IgD-negative memory B cell (primary cell): ENCODE results near the gene DAAM2. TPM values are rescaled to one million over a fixed set of nuclear protein-coding genes. Genes with fewer than 3 reads are reported as not detected.

Experiments used
- H3K27ac Mint-ChIP-seq, 3 donors: one replicate each; pipeline ENCODE4 v1.8.0; 2020 to 2022; ENCODE audit warnings: mild to moderate bottlenecking in 3 of 3, mixed read lengths in 3 of 3, moderate library complexity in 1 of 3
- H3K27me3 Mint-ChIP-seq: one replicate; pipeline ENCODE4 v1.8.0; 2021; ENCODE audit warnings: mixed read lengths
- H3K36me3 Mint-ChIP-seq: one replicate; pipeline ENCODE4 v1.8.0; 2020; ENCODE audit warnings: mild to moderate bottlenecking, mixed read lengths
- H3K4me1 Mint-ChIP-seq, 3 donors: one replicate each; pipeline ENCODE4 v1.8.0; 2020 to 2022; ENCODE audit warnings: mixed read lengths in 3 of 3, mild to moderate bottlenecking in 1 of 3
- H3K4me3 Mint-ChIP-seq, 4 donors: one replicate each; pipeline ENCODE4 v1.8.0; 2020 to 2022; ENCODE audit warnings: mild to moderate bottlenecking in 4 of 4, mixed read lengths in 4 of 4, moderate library complexity in 3 of 4
- H3K9me3 Mint-ChIP-seq, 3 donors: one replicate each; pipeline ENCODE4 v1.8.0; 2020 to 2021; ENCODE audit warnings: mixed read lengths in 3 of 3, mild to moderate bottlenecking in 1 of 3
- polyA plus RNA-seq: library from polyadenylated mRNA; unstranded; fragments of 300-500 nt; fragmentation: Illumina TruSeq; gene quantifications from one replicate; pipeline ENCODE4 v1.2.3, GENCODE V29; 2021

DAAM2 gene
- polyA plus RNA-seq, 1 donor from 2014 or later = not detected

DNA sequence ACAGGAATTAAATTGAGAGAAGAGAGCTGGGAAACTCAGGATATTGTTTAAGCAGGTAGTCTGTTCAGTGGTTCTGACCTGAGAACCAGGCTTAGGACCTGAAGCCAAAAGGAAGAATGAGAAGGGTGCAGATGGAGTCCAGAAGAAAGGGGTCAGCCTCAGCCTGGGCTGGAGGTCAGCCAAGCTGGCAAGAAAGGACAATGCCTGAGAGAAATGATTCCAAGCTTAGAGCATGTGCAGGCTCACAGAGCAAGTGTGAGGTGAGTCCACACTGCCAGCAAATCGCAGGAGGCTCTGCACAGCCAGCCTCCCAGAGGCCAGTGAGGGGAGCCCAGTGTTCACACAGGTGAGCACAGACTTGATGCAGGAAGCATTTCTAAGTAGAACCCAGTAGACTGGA is 47.3 kb downstream of the DAAM2 start:
- Mint-ChIP-seq H3K4me1 (no peaks in the 10 kb centered on the region), H3K9me3 (peaks cover 0 to 10% (median 0%) of the 10 kb centered on the region in 3 donors), H3K27me3 (peaks cover 6% of the 10 kb centered on the region), H3K4me3 (no peak overlapping the region), H3K36me3 (no peaks in the 10 kb centered on the region), H3K27ac (no peak overlapping the region)

- H3K27ac Mint-ChIP-seq = no peak overlapping the region
- H3K4me3 Mint-ChIP-seq = no peak overlapping the region
- H3K36me3 Mint-ChIP-seq = no peaks in the 10 kb centered on the region
- peaks cover 0 to 10% (median 0%) of the 10 kb centered on the region in 3 donors for H3K9me3 Mint-ChIP-seq
- H3K4me1 Mint-ChIP-seq = no peaks in the 10 kb centered on the region
- H3K27me3 Mint-ChIP-seq = peaks cover 6% of the 10 kb centered on the region
These were observed 48.6 kb downstream of the DAAM2 start for GRCh38 chr6:39840781-39841180.

- Mint-ChIP-seq H3K27ac (no peak overlapping the region), H3K9me3 (peaks cover 0 to 6% (median 0%) of the 10 kb centered on the region in 3 donors), H3K27me3 (peaks cover 6% of the 10 kb centered on the region), H3K36me3 (no peaks in the 10 kb centered on the region), H3K4me1 (no peaks in the 10 kb centered on the region), H3K4me3 (no peak overlapping the region)
These were observed 49.1 kb downstream of the DAAM2 start for GRCh38 chr6:39841291-39841690.

- Mint-ChIP-seq H3K27ac (no peak overlapping the region), H3K9me3 (peaks cover 0 to 6% (median 0%) of the 10 kb centered on the region in 3 donors), H3K36me3 (no peaks in the 10 kb centered on the region), H3K27me3 (peaks cover 6% of the 10 kb centered on the region), H3K4me3 (no peak overlapping the region), H3K4me1 (no peaks in the 10 kb centered on the region)
These were observed 49.7 kb downstream of the DAAM2 start for GRCh38 chr6:39841923-39842322.

- Mint-ChIP-seq H3K4me1 (no peaks in the 10 kb centered on the region), H3K27me3 (peaks cover 2% of the 10 kb centered on the region), H3K36me3 (no peaks in the 10 kb centered on the region), H3K9me3 (peaks cover 0 to 6% (median 0%) of the 10 kb centered on the region in 3 donors), H3K4me3 (no peak overlapping the region), H3K27ac (no peak overlapping the region)
These were observed 51.3 kb downstream of the DAAM2 start for GRCh38 chr6:39843305-39844020.

DNA sequence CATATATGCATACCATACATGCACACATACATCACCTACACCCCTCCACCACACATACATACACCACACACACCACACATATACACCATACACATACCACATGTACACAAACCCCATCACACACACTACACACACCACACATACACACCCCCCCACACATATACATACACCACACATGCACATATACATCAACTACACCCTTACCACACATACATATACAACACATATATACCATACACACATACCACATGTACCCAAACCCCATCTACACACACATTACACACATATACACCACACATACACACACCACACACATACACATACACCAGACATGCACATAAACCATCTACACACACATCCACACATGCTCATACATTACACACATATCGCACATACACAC is 52.7 kb downstream of the DAAM2 start:
- H3K27ac Mint-ChIP-seq = no peak overlapping the region
- H3K4me1 Mint-ChIP-seq = no peaks in the 10 kb centered on the region
- H3K9me3 Mint-ChIP-seq = no peaks in the 10 kb centered on the region
- no peak overlapping the region for H3K4me3 Mint-ChIP-seq
- H3K36me3 Mint-ChIP-seq = no peaks in the 10 kb centered on the region
- peaks cover 2% of the 10 kb centered on the region for H3K27me3 Mint-ChIP-seq

DNA sequence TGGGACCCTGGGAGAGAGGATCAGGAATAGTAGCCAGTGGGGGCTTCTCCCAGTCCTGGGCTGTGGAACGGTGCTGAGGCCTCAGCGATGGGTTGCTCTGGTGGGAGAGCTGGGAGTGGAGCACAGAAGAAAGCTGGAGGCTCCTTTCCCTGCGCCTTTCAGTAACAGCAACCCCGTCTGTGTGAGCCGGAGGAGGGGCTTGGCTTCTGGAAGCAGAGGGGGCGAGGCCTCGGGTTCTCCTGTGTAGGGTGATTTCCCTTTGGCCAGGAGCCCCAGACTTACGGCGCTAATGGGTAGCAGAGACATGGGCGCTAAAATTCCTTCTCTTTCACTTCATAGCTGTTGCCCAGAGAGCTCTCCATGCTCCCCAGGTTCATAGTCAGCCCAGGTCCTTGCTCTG is 55.0 kb downstream of the DAAM2 start:
- Mint-ChIP-seq H3K27ac (no peak overlapping the region), H3K4me1 (no peaks in the 10 kb centered on the region), H3K9me3 (no peaks in the 10 kb centered on the region), H3K4me3 (no peak overlapping the region), H3K27me3 (peaks cover 2% of the 10 kb centered on the region), H3K36me3 (no peaks in the 10 kb centered on the region)

- H3K27me3 Mint-ChIP-seq = peaks cover 2% of the 10 kb centered on the region
- H3K9me3 Mint-ChIP-seq = no peaks in the 10 kb centered on the region
- H3K36me3 Mint-ChIP-seq = no peaks in the 10 kb centered on the region
- no peaks in the 10 kb centered on the region for H3K4me1 Mint-ChIP-seq
- no peak overlapping the region for H3K27ac Mint-ChIP-seq
- H3K4me3 Mint-ChIP-seq = no peak overlapping the region
These were observed 56.0 kb downstream of the DAAM2 start for GRCh38 chr6:39848171-39848570.

DNA sequence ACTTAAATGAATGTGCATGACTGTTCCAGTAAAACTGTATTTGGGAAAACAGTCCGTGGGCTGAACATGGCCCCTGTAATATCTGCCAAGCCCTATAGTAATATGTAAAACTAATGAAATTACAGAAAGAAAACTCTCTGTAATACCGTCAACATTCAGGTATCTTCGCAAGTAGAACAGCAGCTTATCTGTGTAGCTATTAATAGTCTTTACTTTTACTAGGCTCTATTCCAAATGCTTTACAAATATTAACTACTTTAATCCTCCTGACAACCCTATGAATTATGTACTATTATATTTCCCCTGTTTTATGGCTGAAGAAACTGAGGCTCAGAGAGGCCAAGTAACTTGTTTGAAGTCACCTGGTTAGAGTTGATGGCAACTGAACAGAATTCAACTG is 57.1 kb downstream of the DAAM2 start:
- H3K27me3 Mint-ChIP-seq = peaks cover 2% of the 10 kb centered on the region
- H3K36me3 Mint-ChIP-seq = no peaks in the 10 kb centered on the region
- no peaks in the 10 kb centered on the region for H3K4me1 Mint-ChIP-seq
- no peak overlapping the region for H3K27ac Mint-ChIP-seq
- no peak overlapping the region for H3K4me3 Mint-ChIP-seq
- H3K9me3 Mint-ChIP-seq = no peaks in the 10 kb centered on the region

DNA sequence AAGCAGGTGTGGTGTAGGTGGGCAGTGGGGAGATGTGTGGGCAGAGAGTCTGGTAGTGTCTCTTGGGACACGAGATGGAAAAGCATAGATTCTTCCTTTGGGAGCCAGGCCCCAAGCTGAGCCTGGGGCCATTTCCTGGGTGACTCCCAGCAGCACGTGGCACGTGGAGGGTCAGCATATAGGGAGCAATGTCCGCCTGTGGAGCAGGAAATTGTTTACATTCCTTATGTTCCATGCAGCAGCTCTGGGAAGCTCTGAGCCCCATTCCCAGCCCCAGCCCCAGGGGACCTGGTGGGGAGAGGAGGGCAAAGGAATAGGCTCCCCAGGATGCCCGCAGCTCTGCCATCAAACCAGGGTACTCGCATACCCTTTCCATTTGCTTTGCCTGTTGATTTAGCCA is 57.6 kb downstream of the DAAM2 start:
- no peak overlapping the region for H3K27ac Mint-ChIP-seq
- no peak overlapping the region for H3K4me3 Mint-ChIP-seq
- H3K27me3 Mint-ChIP-seq = peaks cover 2% of the 10 kb centered on the region
- H3K36me3 Mint-ChIP-seq = no peaks in the 10 kb centered on the region
- no peaks in the 10 kb centered on the region for H3K9me3 Mint-ChIP-seq
- H3K4me1 Mint-ChIP-seq = no peaks in the 10 kb centered on the region

DNA sequence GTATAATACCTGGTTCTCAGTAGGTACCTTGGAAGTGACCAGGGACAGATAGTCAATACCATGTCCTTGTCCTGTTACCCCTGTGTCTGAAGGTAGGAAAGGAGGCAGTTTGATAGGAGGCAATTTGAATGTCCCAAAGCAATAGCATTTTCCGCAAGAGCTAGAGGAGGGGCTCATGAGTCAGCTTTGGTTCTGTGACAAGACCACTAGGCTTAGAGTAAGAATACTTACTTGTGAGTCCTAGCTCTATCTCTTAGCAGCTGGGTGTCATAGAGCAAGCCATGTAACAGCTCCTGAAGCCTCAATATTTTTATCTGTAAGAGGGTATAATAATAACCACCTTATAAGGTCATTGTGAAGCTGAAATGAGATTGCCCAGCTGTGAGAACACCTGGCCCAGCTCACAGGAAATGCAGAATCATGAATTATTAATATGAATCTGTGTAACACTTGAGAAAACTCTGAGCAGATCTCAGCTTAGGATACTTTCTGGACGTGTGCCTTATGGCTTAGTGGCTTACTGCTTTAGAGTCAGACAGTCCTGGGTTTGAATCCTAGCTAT is 58.6 kb downstream of the DAAM2 start:
- Mint-ChIP-seq H3K4me3 (no peak overlapping the region), H3K27me3 (peaks cover 2% of the 10 kb centered on the region), H3K9me3 (no peaks in the 10 kb centered on the region), H3K36me3 (no peaks in the 10 kb centered on the region), H3K4me1 (no peaks in the 10 kb centered on the region), H3K27ac (no peak overlapping the region)

- Mint-ChIP-seq H3K36me3 (no peaks in the 10 kb centered on the region), H3K9me3 (no peaks in the 10 kb centered on the region), H3K4me1 (no peaks in the 10 kb centered on the region)
These were observed 59.2 kb downstream of the DAAM2 start for GRCh38 chr6:39851331-39851730.

DNA sequence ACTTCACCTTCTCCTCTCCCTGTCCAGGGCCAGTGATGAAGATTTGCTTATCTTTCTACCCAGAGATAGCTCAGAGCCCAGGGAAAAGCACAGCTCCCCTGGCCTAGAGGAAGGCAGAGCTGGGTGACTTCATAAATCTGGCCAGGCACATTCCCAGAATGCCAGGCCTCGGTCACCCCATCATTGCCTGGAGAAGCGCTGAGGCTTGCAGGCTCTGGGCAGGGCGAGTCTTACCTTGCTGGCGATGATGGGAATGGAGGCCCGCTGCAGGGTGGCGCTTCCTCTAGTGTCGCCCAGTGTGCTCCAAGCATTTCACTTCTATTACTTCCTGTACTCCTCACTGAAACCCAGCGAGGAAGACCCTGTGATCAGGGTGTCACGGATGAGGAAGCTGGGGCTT is 60.1 kb downstream of the DAAM2 start:
- H3K4me1 Mint-ChIP-seq = no peaks in the 10 kb centered on the region
- peaks cover 4% of the 10 kb centered on the region for H3K27me3 Mint-ChIP-seq
- H3K4me3 Mint-ChIP-seq = no peak overlapping the region
- H3K36me3 Mint-ChIP-seq = no peaks in the 10 kb centered on the region
- H3K9me3 Mint-ChIP-seq = no peaks in the 10 kb centered on the region
- no peak overlapping the region for H3K27ac Mint-ChIP-seq

More at GRCh38 chr6:39851331-39851730, 59.2 kb downstream of the DAAM2 start:
- Mint-ChIP-seq H3K4me3 (no peak overlapping the region), H3K27ac (no peak overlapping the region), H3K27me3 (peaks cover 2% of the 10 kb centered on the region)

- Mint-ChIP-seq H3K4me3 (peak overlapping the region in 1 of 4 donors; percentile 53), H3K36me3 (no peaks in the 10 kb centered on the region), H3K4me1 (no peaks in the 10 kb centered on the region), H3K27ac (no peak overlapping the region), H3K9me3 (no peaks in the 10 kb centered on the region), H3K27me3 (peaks cover 5% of the 10 kb centered on the region)
These were observed 61.4 kb downstream of the DAAM2 start for GRCh38 chr6:39853604-39854003.

DNA sequence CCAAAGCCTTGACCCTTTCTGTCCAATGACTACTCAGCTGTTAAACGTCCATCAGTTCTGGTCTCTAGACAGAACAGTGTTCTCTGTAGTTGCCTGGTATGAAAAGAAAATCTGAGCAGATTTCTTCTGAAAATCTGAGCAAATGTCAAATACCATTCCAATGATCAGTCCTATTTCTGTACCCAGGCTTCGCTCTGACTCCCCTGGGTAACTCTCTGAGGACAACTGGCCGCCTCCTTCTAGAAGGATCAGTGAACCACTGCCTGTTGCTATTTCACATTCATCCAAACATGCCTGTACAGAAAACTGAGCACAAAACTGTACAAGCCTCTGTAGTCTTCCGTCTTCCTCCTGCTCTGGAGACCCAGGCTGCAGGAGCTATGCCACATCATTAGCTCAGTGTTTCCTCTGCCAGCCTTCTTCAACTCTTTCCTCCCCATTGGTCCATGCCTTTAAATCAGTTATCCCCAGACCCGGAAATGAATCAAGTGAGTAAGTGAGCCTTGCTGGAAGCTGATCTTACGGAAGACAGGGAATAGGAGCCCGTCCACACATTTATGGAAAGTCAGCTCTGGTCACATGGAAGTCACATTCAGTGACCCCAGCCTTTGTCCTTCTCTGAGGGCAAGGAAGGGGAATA is 63.3 kb downstream of the DAAM2 start:
- Mint-ChIP-seq H3K27me3 (peaks cover 4% of the 10 kb centered on the region), H3K4me3 (no peak overlapping the region), H3K4me1 (peaks cover 0 to 1% (median 0%) of the 10 kb centered on the region in 3 donors), H3K36me3 (no peaks in the 10 kb centered on the region), H3K27ac (no peak overlapping the region), H3K9me3 (no peaks in the 10 kb centered on the region)

GRCh38 chr6:39859025-39859424 is 66.8 kb downstream of the DAAM2 start:
- Mint-ChIP-seq H3K27me3 (peaks cover 6% of the 10 kb centered on the region), H3K4me1 (peaks cover 0 to 1% (median 0%) of the 10 kb centered on the region in 3 donors), H3K9me3 (no peaks in the 10 kb centered on the region), H3K4me3 (no peak overlapping the region), H3K27ac (no peak overlapping the region), H3K36me3 (no peaks in the 10 kb centered on the region)
